Naive thymus-derived CD8-positive, alpha-beta T cell (primary cell): ENCODE data around the gene HSD17B2. TPM values are rescaled to one million over a fixed set of nuclear protein-coding genes. Genes with fewer than 3 reads are reported as not detected.

Experiments used
- ATAC-seq, 2 donors: fragments of 150-1000 bp; cut with Tn5 transposase in 1 of 2; sonication (Bioruptor Pico), chemical (Tn5 transposase) in 1 of 2; 1 replicate in 1 of 2; 2 replicates in 1 of 2; pipeline ENCODE4 v1.10.0; 2021; ENCODE audit warnings: mild to moderate bottlenecking in 2 of 2, moderate library complexity in 2 of 2
- POLR2A ChIA-PET: fragments of 350-600 bp; sonication (Branson Sonifier 250); formaldehyde crosslinking; loops from one replicate; lab custom pipeline; 2021; ENCODE audit warnings: antibody characterized with exemption; lab: Charles Lee
- DNase-seq, 10 donors: peaks; one replicate each; pipeline versions ENCODE4 v3.0.0 to v3.0.0-alpha.2; 2020 to 2022
- H3K27ac Mint-ChIP-seq, 10 donors: one replicate each; pipeline ENCODE4 v1.8.0; 2020 to 2022; ENCODE audit warnings: mild to moderate bottlenecking in 10 of 10, mixed read lengths in 10 of 10, moderate library complexity in 4 of 10, inconsistent platforms in 1 of 10
- H3K27me3 Mint-ChIP-seq, 5 donors: one replicate each; pipeline ENCODE4 v1.8.0; 2021 to 2022; ENCODE audit warnings: mixed read lengths in 5 of 5
- H3K36me3 Mint-ChIP-seq, 3 donors: one replicate each; pipeline ENCODE4 v1.8.0; 2020 to 2022; ENCODE audit warnings: mixed read lengths in 3 of 3, mild to moderate bottlenecking in 2 of 3, inconsistent platforms in 1 of 3
- H3K4me1 Mint-ChIP-seq, 4 donors: one replicate each; pipeline ENCODE4 v1.8.0; 2021 to 2022; ENCODE audit warnings: mixed read lengths in 4 of 4
- H3K4me3 Mint-ChIP-seq, 10 donors: one replicate each; pipeline ENCODE4 v1.8.0; 2020 to 2022; ENCODE audit warnings: mild to moderate bottlenecking in 10 of 10, mixed read lengths in 10 of 10, moderate library complexity in 6 of 10, inconsistent platforms in 1 of 10
- H3K9me3 Mint-ChIP-seq, 9 donors: one replicate each; pipeline ENCODE4 v1.8.0; 2020 to 2022; ENCODE audit warnings: mixed read lengths in 9 of 9, mild to moderate bottlenecking in 3 of 9, inconsistent platforms in 1 of 9, moderate library complexity in 1 of 9
- polyA plus RNA-seq, 3 donors: library from polyadenylated mRNA; unstranded; fragments of 300-500 nt; fragmentation: Illumina TruSeq; gene quantifications; one replicate each; pipeline ENCODE4 v1.2.3, GENCODE V29; 2021
- total RNA-seq, 8 experiments: library from RNA in 2 of 8; stranded (reverse) in 2 of 8; gene quantifications; one replicate each; pipeline ENCODE4 v1.2.3 and lab custom pipeline; 2021 to 2026

HSD17B2 gene
- total RNA-seq = not detected
- under 1 TPM in 1 of 3 donors, not detected in 2; 0.16 TPM for polyA plus RNA-seq
- total RNA-seq (lab: John Stamatoyannopoulos, UW) = 0 to 0.09 (median 0) reads per million in 6 experiments

DNA sequence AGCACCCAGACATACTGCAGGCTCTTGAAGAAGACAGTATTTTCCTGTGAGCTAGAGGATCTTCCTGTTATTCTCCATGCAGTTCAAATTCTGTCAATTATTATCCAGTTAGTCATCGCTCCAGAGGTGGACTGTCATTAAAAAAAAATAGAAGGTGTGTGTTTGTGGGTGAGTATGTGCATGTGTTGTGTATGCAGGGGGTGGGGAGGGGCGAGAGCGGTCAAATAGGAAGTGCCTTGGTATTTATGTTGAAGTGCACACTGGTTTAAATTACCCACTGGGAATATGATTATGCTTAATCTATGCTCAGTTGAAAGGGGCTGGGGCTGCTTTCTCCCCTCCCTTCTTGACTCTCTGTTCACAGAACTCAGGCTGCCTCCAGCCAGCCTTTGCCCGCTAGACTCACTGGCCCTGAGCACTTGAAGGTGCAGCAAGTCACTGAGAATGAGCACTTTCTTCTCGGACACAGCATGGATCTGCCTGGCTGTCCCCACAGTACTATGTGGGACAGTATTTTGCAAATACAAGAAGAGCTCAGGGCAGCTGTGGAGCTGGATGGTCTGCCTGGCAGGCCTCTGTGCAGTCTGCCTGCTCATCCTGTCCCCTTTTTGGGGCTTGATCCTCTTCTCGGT, at the start of gene HSD17B2:
HSD17B2 (plus strand) TSS at position 273 of the 632 bp plus-strand sequence; CDS start at position 445, 172 bp downstream.
- H3K27ac Mint-ChIP-seq = peak within 1 kb of the TSS in 1 of 10 donors; percentile 18
- peaks cover 12 to 47% (median 31%) of the 10 kb centered on the region in 5 donors for H3K27me3 Mint-ChIP-seq
- no peak for ATAC-seq
- no peak for DNase-seq
- no peak within 1 kb of the TSS for H3K4me3 Mint-ChIP-seq
- POLR2A ChIA-PET = no interaction called here
- H3K36me3 Mint-ChIP-seq = no peaks in the 10 kb centered on the region
- H3K4me1 Mint-ChIP-seq = peaks cover 0 to 3% (median 0%) of the 10 kb centered on the region in 4 donors
- H3K9me3 Mint-ChIP-seq = no peaks in the 10 kb centered on the region

- Mint-ChIP-seq H3K27ac (no peak overlapping the region), H3K4me3 (no peak overlapping the region), H3K27me3 (peaks cover 0 to 18% (median 4%) of the 10 kb centered on the region in 5 donors), H3K9me3 (no peaks in the 10 kb centered on the region), H3K36me3 (no peaks in the 10 kb centered on the region), H3K4me1 (no peaks in the 10 kb centered on the region)
- no peak for ATAC-seq
- DNase-seq = no peak
- POLR2A ChIA-PET = no interaction called here
These were observed 47.9 kb upstream of the HSD17B2 start for GRCh38 chr16:81987121-81987520.

DNA sequence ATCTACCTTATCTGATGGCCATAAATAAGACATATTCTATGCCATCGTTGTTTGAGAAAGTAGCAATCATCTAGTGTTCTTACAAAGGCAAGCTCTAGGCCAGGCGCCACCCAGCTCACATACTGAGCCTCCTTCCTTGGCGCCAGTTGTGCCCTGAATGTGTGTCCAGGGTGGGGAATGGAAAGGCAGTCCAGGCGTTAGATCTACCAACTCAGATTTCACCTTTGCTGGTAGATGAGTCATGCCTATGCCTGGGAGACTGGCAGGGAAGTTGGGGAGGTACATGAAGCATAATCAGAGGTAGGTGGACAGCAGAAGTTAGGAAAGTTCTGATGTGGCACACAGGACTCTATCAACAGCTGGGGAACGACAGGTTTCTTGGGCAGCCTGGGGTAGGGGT, 47.3 kb upstream of the HSD17B2 start:
- H3K4me3 Mint-ChIP-seq = no peak overlapping the region
- peaks cover 0 to 18% (median 4%) of the 10 kb centered on the region in 5 donors for H3K27me3 Mint-ChIP-seq
- no peaks in the 10 kb centered on the region for H3K9me3 Mint-ChIP-seq
- H3K27ac Mint-ChIP-seq = no peak overlapping the region
- POLR2A ChIA-PET = no interaction called here
- no peaks in the 10 kb centered on the region for H3K36me3 Mint-ChIP-seq
- DNase-seq = no peak
- no peaks in the 10 kb centered on the region for H3K4me1 Mint-ChIP-seq
- no peak for ATAC-seq

GRCh38 chr16:81992859-81993258, 42.2 kb upstream of the HSD17B2 start:
- ATAC-seq (no peak), DNase-seq (no peak)
- peaks cover 0 to 13% (median 0%) of the 10 kb centered on the region in 3 donors for H3K36me3 Mint-ChIP-seq
- no peak overlapping the region for H3K27ac Mint-ChIP-seq
- no peaks in the 10 kb centered on the region for H3K9me3 Mint-ChIP-seq
- H3K4me1 Mint-ChIP-seq = peaks cover 0 to 12% (median 3%) of the 10 kb centered on the region in 4 donors
- POLR2A ChIA-PET = no interaction called here
- H3K4me3 Mint-ChIP-seq = no peak overlapping the region
- no peaks in the 10 kb centered on the region for H3K27me3 Mint-ChIP-seq

DNA sequence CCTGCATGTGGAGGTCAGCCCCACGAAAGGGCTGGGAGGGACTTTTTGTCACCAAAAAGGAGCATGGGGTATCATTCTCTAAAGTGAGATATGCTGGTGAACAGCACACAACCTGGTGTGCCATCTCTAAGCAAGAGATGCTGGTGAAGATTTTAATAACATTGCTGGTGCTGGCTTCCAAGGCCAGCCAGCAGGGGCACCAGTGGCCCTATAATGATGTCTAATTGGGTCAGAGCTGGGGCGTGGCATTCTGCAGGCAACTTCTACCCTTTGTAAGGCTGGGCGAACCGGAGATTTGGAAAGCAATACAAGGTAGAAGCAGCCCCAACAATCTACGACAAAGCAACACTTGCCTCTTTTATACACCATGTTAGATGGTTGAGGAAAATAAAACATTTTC, 40.6 kb upstream of the HSD17B2 start:
- no peaks in the 10 kb centered on the region for H3K27me3 Mint-ChIP-seq
- POLR2A ChIA-PET = no interaction called here
- peaks cover 0 to 12% (median 3%) of the 10 kb centered on the region in 4 donors for H3K4me1 Mint-ChIP-seq
- DNase-seq (no peak), ATAC-seq (no peak)
- H3K4me3 Mint-ChIP-seq = no peak overlapping the region
- no peaks in the 10 kb centered on the region for H3K9me3 Mint-ChIP-seq
- H3K36me3 Mint-ChIP-seq = peaks cover 5 to 25% (median 9%) of the 10 kb centered on the region in 3 donors
- H3K27ac Mint-ChIP-seq = peak overlapping the region in 1 of 10 donors; percentile 30

DNA sequence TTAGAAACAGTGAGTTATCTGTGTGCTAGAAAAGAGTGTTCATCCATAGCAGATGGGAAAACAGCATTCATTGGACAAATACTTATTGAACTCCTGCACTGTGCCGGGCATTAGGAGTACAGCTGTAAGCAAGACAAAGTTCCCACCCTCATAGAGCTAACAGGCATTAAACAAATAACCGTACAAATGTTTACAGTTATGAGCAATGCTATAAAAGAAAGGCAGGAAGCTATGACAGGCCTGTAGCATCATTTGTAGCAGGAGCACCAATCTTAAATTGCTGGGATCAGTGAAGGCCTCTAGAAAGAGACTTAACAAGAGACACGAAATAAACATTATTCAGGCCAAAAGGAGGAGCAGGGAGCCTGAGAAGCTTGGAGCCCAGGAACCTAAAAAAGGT, 39.4 kb upstream of the HSD17B2 start:
- no peaks in the 10 kb centered on the region for H3K9me3 Mint-ChIP-seq
- ATAC-seq (no peak), DNase-seq (no peak)
- peaks cover 0 to 12% (median 3%) of the 10 kb centered on the region in 4 donors for H3K4me1 Mint-ChIP-seq
- no peak overlapping the region for H3K4me3 Mint-ChIP-seq
- peak overlapping the region in 2 of 10 donors; percentile 5 to 46 for H3K27ac Mint-ChIP-seq
- POLR2A ChIA-PET = no interaction called here
- peaks cover 5 to 35% (median 14%) of the 10 kb centered on the region in 3 donors for H3K36me3 Mint-ChIP-seq
- H3K27me3 Mint-ChIP-seq = no peaks in the 10 kb centered on the region

DNA sequence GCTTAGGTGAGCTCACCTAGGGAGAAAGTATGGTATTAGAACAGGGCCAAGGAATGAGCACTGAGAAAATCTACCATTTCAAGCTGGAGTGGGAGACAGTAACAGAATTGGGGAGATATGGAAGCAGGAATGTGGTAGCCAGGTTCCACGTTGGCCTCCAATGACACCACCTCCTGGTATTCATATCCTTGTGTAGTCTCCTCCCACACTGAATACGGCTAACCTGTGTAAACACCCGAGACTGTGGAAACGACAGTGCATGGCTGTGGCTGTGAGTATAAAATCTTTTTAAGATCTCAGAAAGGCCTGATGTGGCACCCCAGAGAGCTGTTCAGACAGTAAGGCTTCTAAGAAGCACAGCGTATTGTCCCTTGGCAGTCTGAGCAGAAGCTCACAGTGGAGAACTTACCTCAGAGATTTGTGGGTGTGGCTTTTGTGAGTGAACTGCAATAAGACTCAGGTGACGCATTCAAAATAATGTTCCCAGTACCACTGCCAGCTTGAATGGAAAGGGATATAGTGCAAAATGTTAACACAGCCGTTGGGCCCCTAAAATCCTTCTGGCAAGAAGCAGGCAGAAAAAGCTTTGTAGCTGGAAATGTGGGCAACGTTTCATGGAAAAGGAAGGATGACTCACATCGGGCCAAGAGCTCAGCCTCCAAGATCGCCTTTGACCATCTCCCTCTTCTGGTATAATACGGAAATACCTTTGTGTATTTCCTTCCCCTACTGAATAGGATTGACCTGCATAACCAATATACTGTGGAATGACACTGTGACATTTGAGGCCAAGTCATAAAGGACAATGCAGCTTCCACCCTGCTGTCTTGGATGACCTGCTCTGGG, 38.2 kb upstream of the HSD17B2 start:
- POLR2A ChIA-PET = no interaction called here
- DNase-seq (no peak), ATAC-seq (no peak)
- Mint-ChIP-seq H3K27ac (no peak overlapping the region), H3K36me3 (peaks cover 5 to 43% (median 15%) of the 10 kb centered on the region in 3 donors), H3K27me3 (no peaks in the 10 kb centered on the region), H3K4me1 (peaks cover 0 to 18% (median 3%) of the 10 kb centered on the region in 4 donors), H3K9me3 (no peaks in the 10 kb centered on the region), H3K4me3 (no peak overlapping the region)

DNA sequence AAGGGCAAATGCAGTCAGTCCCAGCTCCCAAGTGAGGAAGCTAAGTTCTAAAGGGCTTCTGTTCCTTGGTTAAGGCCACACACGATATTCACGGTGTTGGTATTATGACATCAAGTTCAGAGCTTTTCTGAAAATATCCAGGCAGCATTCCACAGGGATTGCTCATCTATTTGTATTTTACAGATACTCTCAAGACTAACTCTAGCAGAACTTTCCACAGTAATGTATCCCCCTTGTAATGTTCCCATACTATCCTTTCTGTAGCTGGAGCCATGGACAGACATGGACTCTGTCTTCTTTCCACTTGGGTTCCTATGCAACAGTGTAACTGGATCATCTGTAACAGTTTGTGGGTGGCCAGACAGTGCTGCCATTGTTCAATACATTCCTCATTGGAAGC, 37.3 kb upstream of the HSD17B2 start:
- POLR2A ChIA-PET = no interaction called here
- peaks cover 0 to 21% (median 7%) of the 10 kb centered on the region in 4 donors for H3K4me1 Mint-ChIP-seq
- ATAC-seq (no peak), DNase-seq (no peak)
- H3K4me3 Mint-ChIP-seq = no peak overlapping the region
- no peak overlapping the region for H3K27ac Mint-ChIP-seq
- no peaks in the 10 kb centered on the region for H3K9me3 Mint-ChIP-seq
- H3K36me3 Mint-ChIP-seq = peaks cover 5 to 49% (median 18%) of the 10 kb centered on the region in 3 donors
- H3K27me3 Mint-ChIP-seq = no peaks in the 10 kb centered on the region

GRCh38 chr16:82002831-82003230, 32.2 kb upstream of the HSD17B2 start:
- peaks cover 0 to 29% (median 10%) of the 10 kb centered on the region in 4 donors for H3K4me1 Mint-ChIP-seq
- ATAC-seq (no peak), DNase-seq (no peak)
- peaks cover 5 to 63% (median 32%) of the 10 kb centered on the region in 3 donors for H3K36me3 Mint-ChIP-seq
- H3K9me3 Mint-ChIP-seq = peaks cover 0 to 2% (median 0%) of the 10 kb centered on the region in 9 donors
- peaks cover 0 to 2% (median 0%) of the 10 kb centered on the region in 5 donors for H3K27me3 Mint-ChIP-seq
- no peak overlapping the region for H3K4me3 Mint-ChIP-seq
- POLR2A ChIA-PET = no interaction called here
- no peak overlapping the region for H3K27ac Mint-ChIP-seq

DNA sequence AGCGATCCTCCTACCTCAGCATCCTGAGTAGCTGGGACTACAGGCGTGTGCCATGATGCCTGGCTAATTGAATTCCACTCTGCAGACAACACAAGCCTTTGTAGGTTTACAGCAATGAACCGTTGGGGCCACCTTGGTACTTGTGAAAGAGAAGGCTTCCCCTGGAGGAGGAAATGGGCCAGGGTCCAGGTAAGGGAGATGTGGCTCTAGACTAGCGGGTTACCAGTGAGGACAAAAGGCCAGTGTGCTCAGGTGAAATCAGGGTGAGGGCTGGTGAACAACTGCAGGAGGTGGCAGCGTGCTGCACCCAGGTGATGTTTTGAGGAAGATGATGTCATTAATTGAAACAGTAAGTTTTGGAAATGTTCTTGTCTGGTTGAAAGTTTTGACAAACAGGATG, 30.5 kb upstream of the HSD17B2 start:
- peaks cover 9 to 57% (median 40%) of the 10 kb centered on the region in 3 donors for H3K36me3 Mint-ChIP-seq
- H3K27ac Mint-ChIP-seq = no peak overlapping the region
- no peak for ATAC-seq
- DNase-seq = no peak
- POLR2A ChIA-PET = no interaction called here
- H3K9me3 Mint-ChIP-seq = peaks cover 0 to 10% (median 6%) of the 10 kb centered on the region in 9 donors
- no peak overlapping the region for H3K4me3 Mint-ChIP-seq
- H3K27me3 Mint-ChIP-seq = peaks cover 0 to 2% (median 0%) of the 10 kb centered on the region in 5 donors
- peaks cover 0 to 36% (median 12%) of the 10 kb centered on the region in 4 donors for H3K4me1 Mint-ChIP-seq

- POLR2A ChIA-PET = no interaction called here
- no peak overlapping the region for H3K27ac Mint-ChIP-seq
- H3K27me3 Mint-ChIP-seq = peaks cover 0 to 2% (median 0%) of the 10 kb centered on the region in 5 donors
- ATAC-seq = no peak
- DNase-seq = no peak
- peaks cover 0 to 11% (median 6%) of the 10 kb centered on the region in 9 donors for H3K9me3 Mint-ChIP-seq
- H3K4me3 Mint-ChIP-seq = no peak overlapping the region
- peaks cover 9 to 52% (median 36%) of the 10 kb centered on the region in 3 donors for H3K36me3 Mint-ChIP-seq
- H3K4me1 Mint-ChIP-seq = peaks cover 0 to 42% (median 14%) of the 10 kb centered on the region in 4 donors
These were observed 29.8 kb upstream of the HSD17B2 start for GRCh38 chr16:82005027-82005830.

- ATAC-seq (no peak), DNase-seq (no peak)
- H3K9me3 Mint-ChIP-seq = peaks cover 0 to 15% (median 6%) of the 10 kb centered on the region in 9 donors
- H3K4me1 Mint-ChIP-seq = peaks cover 7 to 50% (median 21%) of the 10 kb centered on the region in 4 donors
- no peak overlapping the region for H3K27ac Mint-ChIP-seq
- H3K4me3 Mint-ChIP-seq = no peak overlapping the region
- POLR2A ChIA-PET = no interaction called here
- peaks cover 9 to 45% (median 34%) of the 10 kb centered on the region in 3 donors for H3K36me3 Mint-ChIP-seq
- H3K27me3 Mint-ChIP-seq = peaks cover 0 to 2% (median 0%) of the 10 kb centered on the region in 5 donors
These were observed 29.0 kb upstream of the HSD17B2 start for GRCh38 chr16:82006036-82006435.
